Stimulated activated CD8-positive, alpha-beta memory T cell treated with anti-CD3 and anti-CD28 coated beads, Interleukin-12 subunit alpha, Interleukin-12 subunit beta, amount 100 ng/mL, for 24 hours (primary cell): ENCODE data around the gene TMEM243.
"Not testable (repeated sequence)": the region's sequence is repeated elsewhere in the genome, so short reads cannot be mapped to it uniquely, and the experiment has no call there.

ENCODE experiments used
- DNase-seq: peaks from one replicate; pipeline ENCODE4 v3.0.0-alpha.2; 2020; ENCODE audit errors: extremely low read depth

The TMEM243 gene, protein sequence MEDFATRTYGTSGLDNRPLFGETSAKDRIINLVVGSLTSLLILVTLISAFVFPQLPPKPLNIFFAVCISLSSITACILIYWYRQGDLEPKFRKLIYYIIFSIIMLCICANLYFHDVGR

DNA sequence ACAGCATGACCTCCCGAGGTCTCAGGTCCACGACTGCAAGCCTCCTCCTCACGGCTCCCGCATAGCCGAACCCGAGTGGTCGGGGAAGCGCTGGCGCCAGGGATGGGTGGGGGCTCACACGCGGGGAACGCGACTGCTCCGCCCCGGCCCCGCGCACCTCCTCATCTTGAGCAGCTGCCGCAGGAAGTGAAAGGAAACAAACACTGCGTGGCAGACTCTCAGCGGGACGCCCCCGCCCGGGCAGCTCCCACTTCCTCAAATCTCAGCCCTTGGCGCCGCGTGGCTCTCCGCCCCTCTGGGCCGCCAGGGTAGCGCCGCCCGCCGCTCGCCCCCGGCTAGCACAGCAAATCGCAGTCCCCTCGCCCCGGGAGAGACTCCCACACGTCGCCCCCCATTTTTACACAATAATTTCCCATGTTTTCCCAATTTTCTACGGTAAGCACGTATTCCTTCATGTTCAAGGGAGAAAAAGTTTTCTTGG, at the start of gene TMEM243:
Gene TMEM243 (minus strand): TSS at position 188 of the 481 bp plus-strand sequence. CDS start 229 bp downstream, outside the sequence.
- DNase-seq, result peak; percentile 63

DNA sequence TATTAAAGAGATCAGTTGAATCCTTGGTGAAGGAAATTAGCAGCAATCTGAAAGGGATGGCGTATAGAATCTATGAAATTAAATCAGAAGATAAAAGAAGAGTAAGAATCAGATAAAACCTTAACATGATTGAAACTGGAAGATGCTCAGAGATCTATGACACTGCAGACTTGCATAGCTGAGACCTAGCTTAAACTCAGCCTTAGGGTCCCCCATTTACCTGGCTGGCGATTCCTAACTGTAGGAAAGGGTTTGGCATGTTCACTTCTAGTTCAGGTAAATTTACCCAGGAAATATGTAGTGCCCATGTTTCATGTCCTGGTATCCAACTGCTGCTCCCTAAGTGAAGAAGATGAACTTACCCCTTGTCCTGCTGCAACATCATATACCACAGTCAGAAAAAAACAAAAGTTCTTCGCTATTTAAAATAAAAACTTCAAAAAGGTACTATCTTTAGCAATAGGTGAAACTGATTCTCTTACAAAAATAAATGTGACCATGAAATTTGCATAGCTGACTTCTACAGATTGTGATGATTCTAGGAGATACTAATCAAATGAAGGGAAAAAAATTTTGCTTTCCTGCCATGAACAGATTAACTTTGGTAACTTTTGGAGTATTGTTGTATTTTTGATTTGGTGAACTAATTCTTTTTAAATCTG, 47.8 kb upstream of the TMEM243 start:
- no peak for DNase-seq

DNA sequence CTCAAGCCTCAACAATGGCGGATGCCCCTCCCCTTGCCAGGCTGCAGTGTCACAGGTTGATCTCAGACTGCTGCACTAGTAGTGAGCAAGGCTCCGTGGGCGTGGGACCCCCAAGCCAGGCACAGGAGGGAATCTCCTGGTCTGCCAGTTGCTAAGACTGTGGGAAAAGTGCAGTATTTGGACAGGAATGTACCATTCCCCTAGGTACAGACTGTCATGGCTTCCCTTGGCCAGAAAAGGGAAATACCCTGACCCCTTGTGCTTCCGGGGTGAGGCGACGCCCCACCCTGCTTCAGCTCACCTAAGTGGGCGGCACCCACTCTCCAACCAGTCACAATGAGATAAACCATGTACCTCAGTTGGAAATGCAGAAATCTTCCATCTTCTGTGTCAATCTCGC, 44.0 kb upstream of the TMEM243 start:
- DNase-seq, result no peak

DNA sequence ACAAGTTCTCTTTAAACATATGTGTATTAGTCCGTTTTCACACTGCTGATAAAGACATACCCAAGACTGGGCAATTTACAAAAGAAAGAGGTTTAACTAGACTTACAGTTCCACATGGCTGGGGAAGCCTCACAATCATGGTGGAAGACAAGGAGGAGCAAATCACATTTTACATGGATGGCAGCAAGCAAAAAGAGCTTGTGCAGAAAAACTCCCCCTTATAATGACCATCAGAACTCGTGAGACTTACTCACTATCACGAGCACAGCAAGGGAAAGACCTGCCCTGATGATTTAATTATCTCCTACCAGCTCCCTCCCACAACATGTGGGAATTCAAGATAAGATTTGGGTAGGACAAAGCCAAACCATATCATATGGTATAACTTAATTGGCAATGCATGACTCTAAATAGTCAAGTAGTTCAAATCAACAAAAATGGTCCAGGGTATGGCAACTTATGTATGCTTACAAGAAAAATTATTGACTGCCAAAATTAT, 34.1 kb upstream of the TMEM243 start:
- no peak for DNase-seq

DNA sequence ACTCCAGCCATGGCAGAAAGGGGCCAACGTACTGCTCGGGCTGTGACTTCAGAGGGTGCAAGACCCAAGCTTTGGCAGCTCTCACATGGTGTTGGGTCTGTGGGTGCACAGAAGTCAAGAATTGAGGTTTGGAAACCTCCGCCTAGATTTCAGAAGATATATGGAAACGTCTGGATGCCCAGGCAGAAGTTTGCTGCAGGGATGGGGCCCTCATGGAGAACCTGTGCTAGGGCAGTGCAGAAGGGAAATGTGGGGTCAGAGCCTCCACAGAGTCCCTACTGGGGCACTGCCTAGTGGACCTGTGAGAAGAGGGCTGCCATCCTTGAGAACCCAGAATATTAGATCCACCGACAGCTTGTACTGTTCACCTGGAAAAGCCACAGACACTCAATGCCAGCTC, 26.1 kb upstream of the TMEM243 start:
- not testable (repeated sequence) for DNase-seq

DNA sequence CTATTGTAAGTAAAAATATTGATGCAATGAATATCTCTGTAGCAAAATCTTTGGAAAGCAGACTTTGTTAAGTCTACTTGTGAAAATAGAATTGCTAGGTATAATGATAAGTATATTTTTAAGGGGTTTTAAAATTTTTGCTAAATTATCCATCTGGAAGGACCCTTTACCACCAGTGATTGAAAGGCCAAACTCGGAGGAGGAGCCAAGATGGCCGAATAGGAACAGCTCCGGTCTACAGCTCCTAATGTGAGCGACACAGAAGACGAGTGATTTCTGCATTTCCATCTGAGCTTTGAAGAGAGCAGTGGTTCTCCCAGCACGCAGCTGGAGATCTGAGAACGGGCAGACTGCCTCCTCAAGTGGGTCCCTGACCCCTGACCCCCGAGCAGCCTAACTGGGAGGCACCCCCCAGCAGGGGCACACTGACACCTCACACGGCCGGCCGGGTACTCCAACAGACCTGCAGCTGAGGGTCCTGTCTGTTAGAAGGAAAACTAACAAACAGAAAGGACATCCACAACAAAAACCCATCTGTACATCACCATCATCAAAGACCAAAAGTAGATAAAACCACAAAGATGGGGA, 19.0 kb upstream of the TMEM243 start:
- DNase-seq, result not testable (repeated sequence)

DNA sequence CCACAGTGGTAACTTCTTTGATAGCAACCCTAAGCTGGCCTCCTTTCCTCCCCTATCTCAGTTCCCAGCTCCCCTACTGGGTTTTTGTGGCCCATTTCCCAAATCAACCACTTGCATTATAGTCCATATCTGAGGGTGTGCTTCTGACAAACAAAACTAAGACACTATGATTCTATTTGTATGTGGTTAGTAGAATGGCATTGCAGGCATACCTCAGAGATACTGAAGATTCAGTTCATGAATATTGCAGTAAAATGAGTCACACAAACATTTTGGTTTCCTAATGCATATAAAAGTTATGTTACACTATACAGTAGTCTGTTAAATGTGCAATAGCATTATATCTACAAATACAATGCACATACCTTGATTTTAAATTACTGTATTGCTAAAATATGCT, 15.4 kb upstream of the TMEM243 start:
- no peak for DNase-seq

DNA sequence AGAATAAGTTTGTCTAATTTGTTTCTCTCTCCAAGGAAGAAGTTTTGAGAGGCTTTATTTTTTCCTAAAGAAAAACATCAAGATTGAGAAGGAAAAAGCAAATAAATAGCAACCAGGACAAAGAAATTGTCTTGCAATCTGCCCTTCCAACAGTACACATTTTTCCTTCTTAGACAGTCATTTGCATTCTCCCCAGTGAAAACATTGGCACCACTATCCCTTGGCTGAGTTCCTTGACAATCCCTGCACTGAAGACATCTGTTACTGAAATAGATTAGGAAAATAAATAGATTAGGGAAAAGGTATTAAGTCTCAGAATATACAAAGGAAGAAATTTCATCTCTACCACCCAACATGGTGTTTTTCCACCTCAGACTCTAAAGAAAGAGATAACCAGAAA, 12.2 kb upstream of the TMEM243 start:
- no peak for DNase-seq

DNA sequence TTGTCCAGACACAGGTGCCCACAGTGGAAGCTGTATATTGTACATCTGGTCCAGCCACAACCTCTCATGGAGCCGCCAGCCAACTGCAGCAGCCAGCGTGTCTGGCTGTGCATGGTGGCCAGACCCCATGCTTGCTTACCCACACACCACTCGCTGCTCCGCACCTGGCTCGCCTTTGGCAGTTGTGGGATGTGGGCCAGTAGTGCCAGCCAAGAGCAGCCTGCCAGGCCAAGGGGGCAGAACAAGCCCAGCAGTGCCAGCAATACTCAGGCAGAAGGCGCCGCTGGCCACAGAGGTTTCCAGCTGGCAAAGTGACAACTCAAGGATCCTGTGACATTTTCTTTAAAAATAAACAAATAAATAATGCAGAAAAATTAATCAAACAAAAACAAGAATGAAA, 11.7 kb upstream of the TMEM243 start:
- DNase-seq, result no peak

DNA sequence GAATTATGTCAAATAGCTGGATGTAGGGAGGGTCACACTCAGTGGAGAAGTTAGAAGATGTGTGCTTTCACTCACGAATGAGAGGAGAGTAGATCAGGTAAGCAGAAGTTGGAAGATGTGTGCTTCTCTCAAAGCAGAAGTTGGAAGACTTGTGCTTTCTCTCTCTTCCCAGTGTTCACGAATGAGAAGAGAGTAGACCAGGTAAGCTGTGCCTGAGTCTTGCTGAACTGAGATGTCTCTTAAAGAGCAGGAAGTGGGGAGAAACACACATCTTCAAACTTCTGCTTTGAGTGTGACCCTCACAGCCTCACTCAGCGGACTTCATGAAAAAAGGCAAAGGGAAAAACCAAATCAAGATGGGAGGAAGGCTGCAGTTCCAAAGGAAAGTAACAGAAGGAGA, 7.0 kb upstream of the TMEM243 start:
- no peak for DNase-seq

DNA sequence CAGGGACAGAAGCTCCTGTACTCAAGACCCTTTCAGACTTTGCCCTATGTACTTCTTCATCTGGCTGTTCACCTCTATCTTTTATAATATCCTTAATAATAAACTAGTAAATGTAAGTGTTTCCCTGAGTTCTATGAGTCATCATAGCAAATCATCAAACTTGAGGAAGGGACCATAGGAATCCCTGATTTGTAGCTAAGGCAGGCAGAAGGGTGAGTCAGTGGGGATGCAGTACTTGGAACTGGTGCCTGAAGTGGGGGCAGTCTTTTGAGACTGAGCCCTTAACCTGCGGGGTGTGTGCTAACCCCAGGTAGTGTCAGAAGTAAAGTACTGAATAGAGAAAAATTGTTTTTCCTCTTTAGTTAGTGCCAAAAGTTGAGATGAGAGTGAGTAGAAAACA, 6.2 kb upstream of the TMEM243 start:
- DNase-seq, result no peak

DNA sequence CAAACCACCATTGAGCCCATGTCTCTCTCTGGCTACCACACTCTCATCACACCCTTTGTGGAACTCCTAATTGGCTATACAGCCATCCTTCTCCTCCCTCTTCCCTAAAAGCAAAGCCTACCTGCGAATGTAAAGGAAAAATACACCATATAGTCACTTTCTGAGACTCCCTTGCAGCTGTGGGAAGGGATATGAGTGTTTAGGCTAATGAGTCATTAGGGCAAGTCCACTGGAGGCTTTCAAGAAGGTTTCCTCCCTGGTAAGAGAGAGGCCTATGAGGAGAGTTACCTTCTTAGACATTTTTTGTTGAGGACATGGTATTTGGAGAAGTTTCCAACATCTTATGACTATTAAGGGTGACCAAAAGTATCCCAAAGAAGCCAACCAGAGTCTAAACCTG, 4.1 kb upstream of the TMEM243 start:
- no peak for DNase-seq

DNA sequence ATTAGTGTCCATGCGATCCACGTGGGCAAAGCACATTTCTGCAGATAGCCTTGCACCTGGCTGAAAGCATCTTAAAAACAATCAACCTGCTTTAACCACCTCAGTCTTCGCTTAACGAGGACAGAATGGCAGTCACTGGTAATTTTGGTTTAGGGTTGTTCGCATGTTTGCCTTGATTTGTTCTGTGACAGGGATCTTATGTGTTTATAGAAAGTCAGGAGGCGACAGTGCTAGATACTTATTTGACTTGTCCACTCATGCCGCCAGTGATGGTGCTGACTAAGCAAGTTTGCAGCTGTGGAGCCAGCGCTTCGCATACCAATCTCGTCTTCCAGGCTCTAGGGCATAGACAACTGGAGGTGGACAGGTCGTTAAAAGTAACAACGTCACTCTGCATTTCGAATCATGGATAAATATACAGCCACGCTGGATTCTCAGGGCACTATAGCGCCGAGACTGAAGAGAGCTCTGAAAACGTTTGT, 1.2 kb upstream of the TMEM243 start:
- DNase-seq, result no peak

DNA sequence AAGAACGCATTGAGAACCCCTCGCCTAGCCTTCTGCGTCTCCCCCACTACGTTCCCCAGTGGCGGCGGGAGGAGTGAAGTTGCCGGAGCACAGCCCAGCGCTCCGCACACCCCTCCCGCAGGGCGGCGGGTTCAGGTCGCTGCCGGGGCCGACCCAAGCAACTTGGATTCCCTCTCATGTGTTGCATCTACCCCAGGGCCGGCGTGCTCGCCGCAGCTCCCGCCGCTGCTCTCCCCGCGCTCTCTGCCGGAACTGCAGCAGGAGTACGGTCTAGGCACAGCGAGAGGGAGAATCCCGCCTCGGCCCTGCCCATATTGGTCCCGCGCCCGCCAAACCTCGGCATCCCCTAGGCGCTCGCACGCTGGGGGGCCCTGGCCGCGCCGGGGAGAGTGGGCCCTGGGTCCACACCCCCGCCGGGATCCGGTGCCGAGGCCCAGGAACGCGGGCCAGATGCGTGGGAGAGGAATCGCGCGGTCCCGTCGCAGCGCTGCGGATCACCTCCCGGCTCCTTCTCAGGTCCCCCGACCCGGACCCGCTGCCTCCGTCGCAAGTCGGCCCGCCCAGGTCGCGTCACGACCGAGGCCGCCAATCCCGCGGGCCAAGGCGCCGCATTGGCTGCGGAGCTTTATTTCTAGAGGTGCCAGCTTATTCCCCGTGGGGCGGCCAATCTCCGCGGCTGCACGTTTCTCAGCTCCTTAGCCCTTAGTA, 648 bp upstream of the TMEM243 start:
- peak; percentile 65 for DNase-seq

DNA sequence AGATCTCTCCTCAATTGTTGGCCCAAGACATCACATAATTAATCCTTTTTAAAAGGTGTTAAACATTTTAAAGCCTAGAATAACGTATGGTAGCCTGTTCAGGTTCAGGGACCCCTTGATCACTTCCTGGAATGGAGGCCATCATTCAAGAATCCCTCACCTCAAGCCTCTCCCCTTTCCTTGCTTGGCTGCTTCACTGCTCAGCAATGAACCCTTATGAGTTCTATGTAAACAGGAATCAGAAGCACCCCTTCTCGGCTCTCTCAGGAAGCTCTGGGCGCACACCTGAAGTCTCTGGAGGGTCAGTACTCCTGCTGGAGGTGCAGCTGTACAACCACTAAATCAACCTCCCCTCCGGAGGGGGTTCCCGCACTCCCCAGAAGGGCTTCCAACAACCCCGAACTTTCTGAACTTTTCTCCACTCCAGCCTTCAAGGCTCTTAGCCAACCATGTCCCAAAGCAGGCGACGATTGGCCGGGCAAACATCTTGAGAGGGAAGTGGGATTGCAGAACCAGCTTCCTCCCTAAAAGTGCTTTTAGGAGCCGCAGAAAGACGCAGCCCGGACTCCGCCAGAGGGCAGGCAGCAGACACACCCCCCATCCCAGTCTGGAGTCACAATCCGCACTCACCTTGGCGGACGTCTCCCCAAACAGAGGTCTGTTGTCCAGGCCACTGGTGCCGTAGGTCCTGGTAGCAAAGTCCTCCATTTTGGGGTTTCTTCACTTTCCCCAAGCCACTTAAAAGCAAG, 562 bp downstream of the TMEM243 start:
- no peak for DNase-seq

DNA sequence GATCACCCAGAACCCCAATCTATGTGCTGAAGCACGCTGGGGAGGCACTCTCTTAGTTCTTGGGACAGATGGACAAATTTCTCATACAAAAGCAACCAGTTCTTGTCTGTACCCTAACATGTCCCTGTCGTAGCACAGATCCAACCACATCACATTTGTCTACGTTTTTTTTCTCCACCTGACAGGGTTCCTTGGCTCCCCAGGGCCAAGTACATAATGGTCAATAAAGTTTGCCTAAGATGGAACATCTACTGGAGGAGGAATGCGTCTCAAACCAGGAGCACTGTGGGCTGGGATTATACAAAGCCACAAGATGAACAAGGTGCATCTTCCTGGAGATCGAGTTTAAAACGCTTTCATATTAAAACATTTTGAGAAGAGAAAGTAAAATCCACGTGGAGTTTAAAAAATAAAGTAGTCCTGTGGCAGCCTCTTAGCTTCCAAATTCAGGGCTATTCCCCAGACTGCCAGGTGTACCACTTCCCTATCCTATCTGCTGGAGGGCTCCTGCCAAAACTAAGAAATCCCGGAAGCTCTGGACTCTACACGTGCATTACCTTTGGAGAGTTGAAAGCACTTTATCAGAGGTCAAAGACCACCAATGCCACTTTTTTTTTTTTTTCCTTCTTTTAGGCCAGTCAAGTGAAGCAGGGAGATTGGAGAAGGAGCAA, 1.4 kb downstream of the TMEM243 start:
- DNase-seq, result no peak

DNA sequence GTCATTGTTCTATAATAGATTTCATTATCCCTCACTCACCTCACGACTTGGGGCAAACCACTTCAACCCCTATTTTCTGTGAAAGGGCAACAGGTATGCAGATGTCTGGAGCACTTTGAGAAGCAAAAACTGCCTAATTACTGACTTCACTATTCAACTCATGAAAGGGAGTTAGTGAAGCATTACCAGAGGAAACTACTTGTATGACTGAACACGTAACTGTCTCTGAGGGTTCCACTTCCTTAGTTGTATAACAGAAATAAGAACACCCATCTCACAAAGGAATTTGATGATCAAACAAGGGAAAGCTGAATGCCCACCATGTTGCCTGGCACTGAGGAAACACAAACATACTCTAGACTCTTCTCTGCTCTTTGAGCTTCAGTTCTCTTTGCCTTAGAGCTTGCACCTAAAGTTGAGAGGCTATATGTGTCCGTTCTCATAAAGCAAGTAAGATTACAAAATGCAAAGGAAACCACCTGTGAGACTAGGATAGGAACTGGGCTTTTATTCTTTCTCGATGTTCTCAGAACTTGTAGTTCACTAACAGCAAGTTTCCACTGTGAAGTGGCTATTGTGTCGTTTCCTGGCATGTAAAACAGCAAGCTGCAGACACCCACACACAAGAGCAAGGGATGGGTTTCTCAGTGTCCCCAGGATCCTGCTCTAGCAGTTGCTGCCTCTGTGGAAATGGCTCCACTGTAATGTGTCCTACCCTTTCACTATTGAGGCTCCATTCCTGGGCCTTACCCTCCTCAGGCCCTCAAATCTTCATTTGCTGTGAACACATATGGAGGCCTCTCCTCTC, 2.6 kb downstream of the TMEM243 start:
- no peak for DNase-seq

DNA sequence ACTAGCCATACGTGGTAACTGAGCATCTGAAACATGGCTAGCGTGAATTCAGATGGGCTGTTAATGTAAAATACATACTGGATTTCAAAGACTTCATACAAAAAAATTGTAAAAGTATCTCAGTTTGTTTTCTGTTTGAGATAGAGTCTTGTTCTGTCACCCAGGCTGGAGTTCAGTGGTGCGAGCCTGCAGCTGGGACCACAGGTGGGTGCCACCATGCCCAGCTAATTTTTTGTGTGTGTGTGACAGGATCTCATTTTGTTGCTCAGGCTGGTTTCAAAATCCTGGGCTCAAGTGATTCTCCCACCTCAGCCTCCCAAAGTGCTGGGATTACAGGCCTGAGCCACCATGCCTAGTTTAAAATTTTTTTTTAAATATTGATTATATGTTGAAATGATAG, 4.5 kb downstream of the TMEM243 start:
- no peak for DNase-seq

DNA sequence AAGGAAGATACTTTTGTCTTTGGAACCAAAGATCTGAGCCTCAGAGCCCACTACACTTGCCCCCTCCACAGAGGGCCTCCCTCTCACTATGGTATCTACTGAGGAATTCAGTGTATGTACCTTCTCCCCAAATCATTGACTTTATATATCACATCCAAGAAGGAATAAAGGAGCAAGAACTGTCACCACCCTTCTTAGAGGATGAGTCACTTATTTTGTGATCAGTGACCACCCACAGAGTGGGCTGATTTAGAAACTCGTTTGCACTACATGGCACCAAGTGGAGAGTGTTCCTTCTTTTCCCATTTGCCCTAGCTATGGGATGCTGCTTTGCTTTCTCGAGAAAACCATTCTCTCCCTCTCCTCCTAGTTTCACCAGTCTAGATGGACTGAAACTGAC, 5.7 kb downstream of the TMEM243 start:
- DNase-seq, result no peak

DNA sequence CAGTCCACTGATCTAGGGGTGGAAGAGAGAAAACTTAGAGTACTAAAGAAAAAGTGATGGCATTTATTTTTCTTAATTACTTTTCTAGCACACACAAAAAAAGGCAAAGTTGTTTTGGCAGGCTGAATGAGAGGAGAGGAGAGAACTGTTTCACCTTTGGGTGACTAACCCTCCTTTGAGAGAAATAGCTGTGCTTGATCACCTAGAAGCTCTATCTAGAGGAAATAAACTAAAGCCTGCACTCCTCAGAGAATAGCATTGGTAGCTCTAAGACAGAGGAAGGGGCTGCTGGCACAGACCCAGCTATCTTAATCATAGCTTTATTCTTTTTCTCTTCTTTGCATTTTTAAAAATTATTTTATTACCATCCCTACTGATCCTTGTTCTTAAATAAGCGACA, 6.3 kb downstream of the TMEM243 start:
- DNase-seq, result no peak
